GM12872 (cell line): ENCODE results near the gene SRP9.

ENCODE experiments used
- TF ChIP-seq, protein P1 (sequence below): IDR thresholded peaks from 3 replicates; pipeline ENCODE4 v1.5.1; 2011; ENCODE audit warnings: low read depth, mild to moderate bottlenecking, low read length, moderate library complexity; ENCODE audit not compliant: insufficient read depth

Gene SRP9, protein sequence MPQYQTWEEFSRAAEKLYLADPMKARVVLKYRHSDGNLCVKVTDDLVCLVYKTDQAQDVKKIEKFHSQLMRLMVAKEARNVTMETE

DNA sequence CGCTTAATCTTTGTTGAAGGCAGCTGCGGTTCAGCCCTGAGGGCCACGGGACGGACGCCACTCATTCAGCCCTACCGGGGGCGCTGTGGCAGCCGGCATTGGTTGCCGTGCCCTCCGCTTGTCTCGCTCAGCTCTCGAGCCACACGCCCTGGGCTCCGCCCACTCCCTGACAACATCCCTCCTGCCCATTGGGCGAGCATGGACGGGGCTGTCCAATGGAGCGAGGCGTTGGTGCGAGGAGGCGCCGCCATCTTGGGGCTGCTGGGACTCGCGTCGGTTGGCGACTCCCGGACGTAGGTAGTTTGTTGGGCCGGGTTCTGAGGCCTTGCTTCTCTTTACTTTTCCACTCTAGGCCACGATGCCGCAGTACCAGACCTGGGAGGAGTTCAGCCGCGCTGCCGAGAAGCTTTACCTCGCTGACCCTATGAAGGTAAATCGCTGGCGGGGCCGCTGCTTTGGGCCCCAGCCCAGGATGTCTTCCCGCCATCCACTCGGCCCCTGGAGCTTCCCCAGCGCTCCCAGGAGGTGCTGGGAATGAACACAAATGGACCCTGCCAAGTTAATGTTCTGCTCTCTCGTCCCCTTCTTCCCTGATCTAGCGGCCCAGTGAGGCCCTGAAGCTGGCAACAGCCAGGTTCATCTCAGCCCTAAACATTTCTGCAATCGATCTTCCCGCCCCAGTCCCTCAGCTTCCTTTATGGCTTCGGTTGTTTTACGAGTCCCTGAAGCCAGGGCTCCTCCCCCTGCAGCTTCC lies at the start of gene SRP9:
Gene SRP9, plus strand, starts transcription at position 244 of the 754 bp plus-strand sequence. Its CDS starts 115 bp downstream, at position 359.
- TF ChIP-seq, protein P1, sequence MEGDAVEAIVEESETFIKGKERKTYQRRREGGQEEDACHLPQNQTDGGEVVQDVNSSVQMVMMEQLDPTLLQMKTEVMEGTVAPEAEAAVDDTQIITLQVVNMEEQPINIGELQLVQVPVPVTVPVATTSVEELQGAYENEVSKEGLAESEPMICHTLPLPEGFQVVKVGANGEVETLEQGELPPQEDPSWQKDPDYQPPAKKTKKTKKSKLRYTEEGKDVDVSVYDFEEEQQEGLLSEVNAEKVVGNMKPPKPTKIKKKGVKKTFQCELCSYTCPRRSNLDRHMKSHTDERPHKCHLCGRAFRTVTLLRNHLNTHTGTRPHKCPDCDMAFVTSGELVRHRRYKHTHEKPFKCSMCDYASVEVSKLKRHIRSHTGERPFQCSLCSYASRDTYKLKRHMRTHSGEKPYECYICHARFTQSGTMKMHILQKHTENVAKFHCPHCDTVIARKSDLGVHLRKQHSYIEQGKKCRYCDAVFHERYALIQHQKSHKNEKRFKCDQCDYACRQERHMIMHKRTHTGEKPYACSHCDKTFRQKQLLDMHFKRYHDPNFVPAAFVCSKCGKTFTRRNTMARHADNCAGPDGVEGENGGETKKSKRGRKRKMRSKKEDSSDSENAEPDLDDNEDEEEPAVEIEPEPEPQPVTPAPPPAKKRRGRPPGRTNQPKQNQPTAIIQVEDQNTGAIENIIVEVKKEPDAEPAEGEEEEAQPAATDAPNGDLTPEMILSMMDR: peak; percentile 91

GRCh38 chr1:225731491-225731890 lies 46.1 kb upstream of the SRP9 start:
- TF ChIP-seq, protein P1: no peak

- TF ChIP-seq, protein P1: no peak
Measured at GRCh38 chr1:225733254-225733653, 44.4 kb upstream of the SRP9 start.

GRCh38 chr1:225735252-225736149 lies 42.1 kb upstream of the SRP9 start:
- TF ChIP-seq, protein P1: no peak

GRCh38 chr1:225736437-225737098 lies 41.1 kb upstream of the SRP9 start:
- TF ChIP-seq, protein P1: no peak

- TF ChIP-seq, protein P1: no peak
Measured at GRCh38 chr1:225737161-225737560, 40.5 kb upstream of the SRP9 start.

GRCh38 chr1:225737866-225738265 lies 39.8 kb upstream of the SRP9 start:
- TF ChIP-seq, protein P1: no peak
